ENCODE measurements around the gene SPATA31D1.
A peak's percentile ranks its signal among the peaks of the same experiment; 100 is the strongest.

The SPATA31D1 gene

GRCh38 chr9:82011133-82011532 lies 22.6 kb downstream of the SPATA31D1 start:
- in situ Hi-C loops (cut with HindIII; ENCODE audit: low pct_ligation_motif_present, low pct_unique_long_range_greater_than_20kb, low sequenced_read_pairs) = no loop called here

DNA sequence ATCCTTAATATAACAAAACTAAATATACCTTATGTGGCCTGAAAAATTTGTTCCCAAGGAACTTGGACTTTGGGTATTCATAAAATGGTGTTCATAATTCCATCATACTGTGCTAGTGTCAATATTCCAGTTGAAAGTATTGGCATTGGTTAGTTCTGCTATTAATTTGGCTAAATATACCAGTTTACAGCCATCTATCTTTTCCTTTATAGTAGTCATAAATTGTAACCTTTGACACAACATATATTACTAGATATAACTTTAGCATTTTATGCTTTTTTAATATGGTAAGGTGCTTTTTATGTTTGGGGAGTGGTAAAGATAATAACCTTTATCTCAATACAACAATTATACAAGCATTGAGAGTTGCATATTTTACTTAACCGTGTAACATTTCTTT lies 23.7 kb downstream of the SPATA31D1 start:
- no peak for DNase-seq
- in situ Hi-C loops (cut with HindIII; ENCODE audit: low pct_ligation_motif_present, low pct_unique_long_range_greater_than_20kb, low sequenced_read_pairs) = no loop called here

More at GRCh38 chr9:82011133-82011532, 22.6 kb downstream of the SPATA31D1 start:
- DNase-seq = no peak

DNA sequence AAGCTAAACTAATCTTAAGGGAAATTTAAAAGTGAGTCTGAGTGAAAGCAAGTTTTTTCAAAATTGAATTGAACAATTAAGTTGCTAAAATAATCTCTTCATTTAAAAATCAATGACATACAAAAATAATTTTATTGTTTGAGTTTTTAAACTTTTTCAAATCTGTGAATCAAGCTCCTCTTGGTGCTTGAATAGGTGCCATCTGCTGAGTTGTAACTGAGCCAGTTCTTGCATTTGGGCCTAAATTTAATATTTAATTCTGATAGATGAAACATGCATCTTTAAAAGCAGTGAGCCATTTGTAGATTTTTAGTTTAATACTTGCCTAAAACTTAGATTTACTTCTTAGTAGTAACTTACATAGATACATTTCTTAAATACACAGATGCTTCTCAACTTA lies 31.8 kb downstream of the SPATA31D1 start:
- in situ Hi-C loops (cut with HindIII; ENCODE audit: low pct_ligation_motif_present, low pct_unique_long_range_greater_than_20kb, low sequenced_read_pairs) = no loop called here
- no peak for DNase-seq

DNA sequence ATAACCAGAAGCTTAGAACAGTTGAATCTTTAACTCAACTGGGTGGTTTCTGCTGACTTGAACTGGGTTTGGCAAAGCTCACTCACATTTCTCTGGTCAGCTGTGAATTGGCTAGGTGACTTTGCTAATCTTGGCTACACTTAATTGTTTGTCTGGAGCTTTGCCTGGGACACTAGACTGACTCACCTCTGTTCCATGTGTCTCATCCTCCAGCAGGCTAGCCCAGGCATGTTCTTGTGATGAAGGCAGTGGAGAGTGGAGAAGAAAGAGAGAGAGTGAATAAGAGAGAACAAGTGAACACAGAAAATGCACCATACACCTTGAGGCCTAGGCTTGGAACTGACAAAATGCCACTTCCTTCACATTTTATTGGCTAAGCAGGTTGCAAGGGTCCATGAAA lies 32.6 kb downstream of the SPATA31D1 start:
- in situ Hi-C loops (cut with HindIII; ENCODE audit: low pct_ligation_motif_present, low pct_unique_long_range_greater_than_20kb, low sequenced_read_pairs) = no loop called here
- DNase-seq = peak; percentile 66

GRCh38 chr9:82022121-82022520 lies 33.5 kb downstream of the SPATA31D1 start:
- in situ Hi-C loops (cut with HindIII; ENCODE audit: low pct_ligation_motif_present, low pct_unique_long_range_greater_than_20kb, low sequenced_read_pairs) = no loop called here
- no peak for DNase-seq

- no peak for DNase-seq
- in situ Hi-C loops (cut with HindIII; ENCODE audit: low pct_ligation_motif_present, low pct_unique_long_range_greater_than_20kb, low sequenced_read_pairs) = no loop called here
These were observed 36.3 kb downstream of the SPATA31D1 start for GRCh38 chr9:82024908-82025307.

GRCh38 chr9:82031538-82032280 lies 43.1 kb downstream of the SPATA31D1 start:
- DNase-seq = no peak

DNA sequence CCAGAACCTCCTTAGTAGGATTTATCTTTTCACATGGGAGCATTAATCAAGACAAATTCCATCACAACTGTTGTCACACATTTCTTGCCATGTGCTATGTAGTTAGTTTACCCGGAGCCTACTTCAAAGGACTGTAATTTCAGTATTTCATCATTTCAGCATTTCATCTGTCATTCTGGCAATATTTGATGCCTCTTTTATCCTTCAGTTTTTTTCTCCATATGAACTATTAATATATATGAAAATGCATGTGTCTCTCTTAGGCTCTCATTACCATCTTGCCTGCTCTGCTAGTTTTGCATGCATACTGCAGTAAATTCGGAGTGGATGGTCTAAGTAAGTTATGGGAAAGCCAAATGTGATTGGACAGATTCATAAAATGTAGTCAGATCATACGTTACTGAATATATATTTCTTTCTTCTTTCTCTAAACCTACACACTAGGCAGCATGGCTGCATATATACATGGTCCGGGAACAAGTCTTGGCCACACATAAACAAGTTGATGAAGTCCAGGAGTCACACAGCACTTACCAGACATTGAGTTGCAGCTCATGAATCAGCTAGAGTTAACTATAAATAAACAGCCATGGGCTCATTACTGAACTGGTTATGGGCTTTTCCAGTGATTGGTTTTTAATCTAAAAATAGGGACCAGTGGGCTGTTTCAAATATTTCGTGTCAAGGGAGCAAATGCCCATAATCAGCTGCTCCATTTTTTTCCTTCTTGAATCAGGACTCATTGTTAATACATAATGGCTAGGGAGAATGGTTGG lies 46.6 kb downstream of the SPATA31D1 start:
- no peak for DNase-seq
- in situ Hi-C loops (cut with HindIII; ENCODE audit: low pct_ligation_motif_present, low pct_unique_long_range_greater_than_20kb, low sequenced_read_pairs) = no loop called here

More at GRCh38 chr9:82031538-82032280, 43.1 kb downstream of the SPATA31D1 start:
- in situ Hi-C loops (cut with HindIII; ENCODE audit: low pct_ligation_motif_present, low pct_unique_long_range_greater_than_20kb, low sequenced_read_pairs) = no loop called here

GRCh38 chr9:82036086-82036485 lies 47.5 kb downstream of the SPATA31D1 start:
- in situ Hi-C loops (cut with HindIII; ENCODE audit: low pct_ligation_motif_present, low pct_unique_long_range_greater_than_20kb, low sequenced_read_pairs) = no loop called here
- no peak for DNase-seq

GRCh38 chr9:82037126-82037525 lies 48.6 kb downstream of the SPATA31D1 start:
- in situ Hi-C loops (cut with HindIII; ENCODE audit: low pct_ligation_motif_present, low pct_unique_long_range_greater_than_20kb, low sequenced_read_pairs) = no loop called here
- DNase-seq = no peak

DNA sequence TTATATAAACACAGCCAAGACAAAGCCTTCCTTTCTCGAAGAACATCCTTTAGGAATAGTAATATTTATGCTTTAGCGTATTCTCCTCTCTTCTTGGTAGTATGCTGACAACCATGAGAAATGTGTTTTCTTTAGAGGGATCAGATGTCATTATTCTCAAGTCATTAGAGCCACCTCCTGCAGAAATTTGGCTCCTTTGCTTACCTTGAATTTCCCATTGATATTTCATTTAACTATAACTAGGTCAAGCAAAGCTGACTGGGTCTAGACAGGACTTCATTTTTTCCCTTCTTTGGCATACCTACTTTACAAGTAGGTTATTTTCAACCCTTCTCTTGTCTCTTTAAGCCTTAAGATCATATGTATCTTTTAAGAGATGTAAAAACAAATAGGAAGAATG lies 50.3 kb downstream of the SPATA31D1 start:
- in situ Hi-C loops (cut with HindIII; ENCODE audit: low pct_ligation_motif_present, low pct_unique_long_range_greater_than_20kb, low sequenced_read_pairs) = no loop called here
- DNase-seq = no peak
